GM12801 (cell line): Measurements from ENCODE around the gene UCK1.

Experiments
- TF ChIP-seq, protein P1 (sequence below): IDR thresholded peaks from one replicate; pipeline ENCODE4 v1.5.1; 2011; ENCODE audit warnings: control low read depth; ENCODE audit not compliant: insufficient read length; ENCODE audit errors: extremely low read depth

Gene UCK1

DNA sequence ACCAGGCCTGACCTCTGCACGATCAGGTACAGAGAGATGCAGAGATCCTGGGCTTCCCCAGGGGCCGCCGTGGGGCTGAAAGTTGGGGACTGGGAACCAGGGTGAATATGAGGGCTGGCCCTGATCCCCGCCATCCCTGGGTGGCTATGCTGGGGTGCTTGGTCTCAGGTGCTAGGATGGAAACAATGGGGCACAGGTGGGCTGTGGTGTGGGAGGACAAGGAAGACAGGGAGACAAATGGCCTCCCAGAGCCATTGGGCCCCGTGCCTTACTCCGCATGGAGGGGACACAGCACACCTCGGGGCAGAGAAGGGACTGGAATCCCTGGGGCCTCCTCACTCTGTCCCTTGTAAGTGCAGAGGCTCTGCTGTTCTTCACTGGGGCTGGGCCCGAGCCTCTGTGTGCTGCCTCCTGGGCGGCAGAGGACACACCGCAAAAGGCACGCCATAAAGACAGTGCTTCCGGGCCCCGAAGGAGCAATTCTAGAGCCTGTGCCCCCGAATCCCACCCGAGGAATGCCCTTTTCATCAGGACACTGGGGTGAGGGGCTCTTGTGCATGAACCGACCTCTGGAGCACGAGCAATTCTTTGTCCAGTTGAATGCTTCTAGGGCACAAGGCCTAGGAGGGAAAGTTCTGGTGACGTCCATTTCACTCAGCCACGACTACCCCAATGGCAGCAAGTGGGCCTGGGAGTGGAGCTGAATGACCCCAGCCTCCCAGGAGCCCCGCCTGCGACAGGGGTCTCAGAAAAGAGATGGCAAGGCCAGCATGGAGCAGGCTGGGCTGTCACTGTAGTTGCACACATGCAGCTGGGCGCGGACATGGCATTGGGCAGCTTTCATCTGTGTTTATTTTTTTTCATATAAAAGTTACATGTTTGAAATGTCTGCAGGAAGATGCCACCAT lies 45.1 kb upstream of the UCK1 start:
- TF ChIP-seq, protein P1, sequence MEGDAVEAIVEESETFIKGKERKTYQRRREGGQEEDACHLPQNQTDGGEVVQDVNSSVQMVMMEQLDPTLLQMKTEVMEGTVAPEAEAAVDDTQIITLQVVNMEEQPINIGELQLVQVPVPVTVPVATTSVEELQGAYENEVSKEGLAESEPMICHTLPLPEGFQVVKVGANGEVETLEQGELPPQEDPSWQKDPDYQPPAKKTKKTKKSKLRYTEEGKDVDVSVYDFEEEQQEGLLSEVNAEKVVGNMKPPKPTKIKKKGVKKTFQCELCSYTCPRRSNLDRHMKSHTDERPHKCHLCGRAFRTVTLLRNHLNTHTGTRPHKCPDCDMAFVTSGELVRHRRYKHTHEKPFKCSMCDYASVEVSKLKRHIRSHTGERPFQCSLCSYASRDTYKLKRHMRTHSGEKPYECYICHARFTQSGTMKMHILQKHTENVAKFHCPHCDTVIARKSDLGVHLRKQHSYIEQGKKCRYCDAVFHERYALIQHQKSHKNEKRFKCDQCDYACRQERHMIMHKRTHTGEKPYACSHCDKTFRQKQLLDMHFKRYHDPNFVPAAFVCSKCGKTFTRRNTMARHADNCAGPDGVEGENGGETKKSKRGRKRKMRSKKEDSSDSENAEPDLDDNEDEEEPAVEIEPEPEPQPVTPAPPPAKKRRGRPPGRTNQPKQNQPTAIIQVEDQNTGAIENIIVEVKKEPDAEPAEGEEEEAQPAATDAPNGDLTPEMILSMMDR: no peak

DNA sequence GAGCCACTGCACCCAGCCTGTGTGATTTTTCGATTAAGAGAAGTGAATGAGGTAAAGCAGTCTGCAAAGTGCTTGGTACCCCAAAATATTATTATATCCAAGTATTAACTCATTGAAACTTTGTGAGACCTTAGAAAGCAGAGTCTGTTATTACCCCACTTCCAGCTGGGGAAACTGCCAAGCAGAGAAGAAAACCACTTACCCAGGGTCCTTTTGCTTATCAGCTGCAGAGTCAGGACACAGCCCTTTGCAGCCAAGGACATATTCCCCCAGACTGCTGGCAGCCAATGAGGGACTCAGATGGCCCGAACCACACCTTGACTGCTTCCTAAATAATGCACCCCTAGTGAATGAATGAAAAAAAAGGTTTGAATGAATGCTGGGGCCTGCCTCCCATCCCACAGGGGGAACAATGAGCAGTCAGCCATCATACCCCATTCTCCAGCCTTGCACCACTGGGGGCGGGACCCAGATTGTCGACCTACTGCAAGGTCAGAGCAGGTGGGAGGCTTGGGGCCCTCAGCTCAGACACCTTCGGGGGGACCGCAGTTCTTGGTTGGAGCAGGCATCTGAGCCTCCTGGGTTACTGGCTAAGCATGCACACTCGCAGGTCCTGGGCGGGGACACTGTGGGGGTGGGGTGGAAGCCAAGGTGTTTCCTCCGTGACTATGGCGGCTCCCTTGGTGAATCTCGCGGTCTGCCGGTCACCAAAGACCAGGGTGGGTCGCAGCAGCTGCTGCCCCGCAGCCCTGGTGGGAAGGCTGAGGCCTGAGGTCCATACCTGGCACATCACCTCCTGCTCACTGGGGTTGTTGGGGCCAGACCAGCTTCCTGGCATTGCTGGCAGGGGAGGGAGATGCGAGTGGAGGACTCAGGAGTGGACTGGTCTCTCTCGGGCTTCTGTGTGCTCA lies 43.9 kb upstream of the UCK1 start:
- TF ChIP-seq, protein P1: no peak

DNA sequence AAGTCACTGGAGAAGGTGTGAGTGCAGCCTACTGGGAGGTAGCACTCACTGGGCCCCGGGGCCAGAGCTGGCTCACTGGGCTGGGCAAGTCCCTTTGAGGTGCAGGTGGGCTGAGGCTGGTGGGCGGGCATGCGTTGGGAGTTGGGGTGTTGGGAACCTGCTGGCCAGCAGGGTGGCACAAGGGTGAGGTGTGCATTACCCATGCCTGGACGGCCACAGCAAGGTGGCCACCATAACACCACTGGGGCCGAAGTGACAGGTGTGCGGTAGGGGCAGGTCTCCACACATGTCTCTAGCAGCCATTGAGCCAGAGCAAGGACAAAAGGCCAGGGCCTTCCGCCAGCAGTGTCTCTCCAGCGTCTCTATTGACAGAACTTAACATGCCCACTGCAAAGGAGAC lies 36.8 kb upstream of the UCK1 start:
- TF ChIP-seq, protein P1: no peak

DNA sequence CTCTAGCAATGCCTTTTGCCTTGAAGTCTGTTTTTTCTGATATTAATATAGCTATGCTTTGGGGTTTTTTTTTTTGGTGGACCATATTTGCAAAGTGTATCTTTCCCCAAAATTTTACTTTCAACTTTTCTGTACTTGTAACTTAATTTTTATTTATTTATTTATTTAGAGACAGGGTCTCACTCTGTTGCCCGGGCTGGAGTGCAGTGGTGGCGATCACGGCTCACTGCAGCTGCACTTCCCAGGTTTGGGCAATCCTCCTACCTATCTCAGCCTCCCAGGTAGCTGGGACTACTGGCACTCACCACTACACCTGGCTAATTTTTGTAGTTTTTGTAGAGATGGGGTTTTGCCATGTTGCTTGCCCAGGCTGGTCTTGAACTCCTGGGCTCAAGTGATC lies 35.1 kb upstream of the UCK1 start:
- TF ChIP-seq, protein P1: no peak

DNA sequence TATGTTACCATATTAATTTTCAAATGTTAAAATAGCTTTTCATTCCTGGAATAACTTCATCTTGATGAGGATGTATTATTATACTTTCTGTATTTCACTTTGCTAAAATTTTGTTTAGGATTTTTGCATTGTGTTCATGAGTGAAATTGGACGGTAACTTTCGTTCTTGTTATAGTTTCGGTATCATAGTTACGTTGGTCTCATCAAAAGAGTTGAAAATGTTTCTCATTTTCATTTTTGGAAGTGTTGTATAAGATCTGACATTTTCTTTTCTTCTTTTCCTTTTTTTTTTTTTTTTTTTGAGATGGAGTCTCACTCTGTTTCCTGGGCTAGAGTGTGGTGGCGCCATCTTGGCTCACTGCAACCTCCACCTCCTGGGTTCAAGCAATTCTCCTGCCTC lies 34.3 kb upstream of the UCK1 start:
- TF ChIP-seq, protein P1: no peak

DNA sequence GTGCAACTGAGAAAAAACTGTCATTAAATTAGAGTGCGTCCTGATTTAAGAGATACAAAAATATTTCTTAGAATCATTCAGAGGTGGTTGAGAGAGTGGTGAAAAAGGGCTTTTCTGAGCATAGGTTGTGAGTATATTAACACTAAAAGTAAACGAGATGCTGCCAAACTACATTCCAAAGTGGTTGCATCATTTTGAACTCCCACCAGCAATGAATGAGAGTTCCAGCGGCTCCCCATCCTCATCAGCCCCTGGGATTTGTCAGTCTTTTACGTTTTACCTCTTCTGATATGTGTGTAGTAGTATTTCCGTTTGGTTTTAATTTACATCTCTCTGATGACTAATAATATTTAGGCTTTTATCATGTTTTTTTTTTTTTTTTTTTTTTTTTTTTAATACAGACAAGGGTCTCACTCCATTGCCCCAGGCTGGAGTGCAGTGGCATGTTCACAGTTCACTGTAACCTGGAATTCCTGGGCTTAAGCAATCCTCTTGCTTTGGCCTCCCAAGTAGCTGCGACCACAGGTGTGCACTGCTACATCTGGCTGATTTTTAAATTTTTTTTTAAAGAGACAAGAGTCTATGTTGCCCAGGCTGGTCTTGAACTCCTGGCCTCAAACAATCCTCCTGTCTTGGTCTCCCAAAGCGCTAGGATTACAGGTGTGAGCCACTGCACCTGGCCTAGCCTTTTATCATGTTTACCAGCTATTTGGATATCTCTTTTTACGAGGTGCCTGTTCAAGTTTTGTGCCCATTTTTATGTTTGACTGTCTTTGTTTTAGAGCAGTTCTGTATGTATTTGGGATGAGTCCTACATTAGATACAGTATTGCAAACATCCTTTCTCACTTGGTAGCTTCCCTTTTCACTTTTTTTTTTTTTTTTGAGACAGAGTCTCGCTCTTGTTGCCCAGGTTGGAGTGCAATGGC lies 31.2 kb upstream of the UCK1 start:
- TF ChIP-seq, protein P1: no peak
